Fibroblast of skin of back (primary cell): ENCODE measurements around the gene ASCL5.
A peak's percentile ranks its signal among the peaks of the same experiment; 100 is the strongest.

Source experiments
- DNase-seq: peaks from one replicate; pipeline ENCODE4 v3.0.0-alpha.2; 2013

The ASCL5 gene

GRCh38 chr1:201136355-201137023, 9.5 kb upstream of the ASCL5 start:
- no peak for DNase-seq

GRCh38 chr1:201134405-201134804, 7.4 kb upstream of the ASCL5 start:
- DNase-seq = no peak

GRCh38 chr1:201131398-201131797, 4.4 kb upstream of the ASCL5 start:
- DNase-seq = no peak

- no peak for DNase-seq
Measured at GRCh38 chr1:201128962-201129361, 2.0 kb upstream of the ASCL5 start.

GRCh38 chr1:201128476-201128875, 1.5 kb upstream of the ASCL5 start:
- DNase-seq = no peak

GRCh38 chr1:201127755-201128455, 921 bp upstream of the ASCL5 start:
- peak; percentile 83 for DNase-seq

- DNase-seq = no peak
Measured at GRCh38 chr1:201126463-201126831, 537 bp downstream of the ASCL5 start.

GRCh38 chr1:201125800-201126199, 1.2 kb downstream of the ASCL5 start:
- DNase-seq = no peak

- DNase-seq = no peak
Measured at GRCh38 chr1:201125019-201125418, 2.0 kb downstream of the ASCL5 start.

GRCh38 chr1:201123866-201124265, 3.1 kb downstream of the ASCL5 start:
- no peak for DNase-seq

- DNase-seq = no peak
Measured at GRCh38 chr1:201122321-201122957, 4.5 kb downstream of the ASCL5 start.

GRCh38 chr1:201119206-201120197, 7.5 kb downstream of the ASCL5 start:
- DNase-seq = peak; percentile 43

GRCh38 chr1:201116091-201116490, 10.9 kb downstream of the ASCL5 start:
- DNase-seq = no peak

- DNase-seq = no peak
Measured at GRCh38 chr1:201115390-201115937, 11.5 kb downstream of the ASCL5 start.

GRCh38 chr1:201114245-201115131, 12.5 kb downstream of the ASCL5 start:
- peak; percentile 92 for DNase-seq

GRCh38 chr1:201113451-201114244, 13.3 kb downstream of the ASCL5 start:
- DNase-seq = no peak

GRCh38 chr1:201112926-201113325, 14.1 kb downstream of the ASCL5 start:
- no peak for DNase-seq

GRCh38 chr1:201112173-201112731, 14.7 kb downstream of the ASCL5 start, which contains the start of gene CACNA1S:
Gene CACNA1S, minus strand, starts transcription at chr1:201112426. Its CDS starts 87 bp downstream, at chr1:201112339.
- DNase-seq = no peak

GRCh38 chr1:201111672-201112071, 15.3 kb downstream of the ASCL5 start:
- DNase-seq = no peak

- DNase-seq = no peak
Measured at GRCh38 chr1:201111156-201111555, 15.8 kb downstream of the ASCL5 start.
